SK-N-SH (cell line): Measurements from ENCODE around the gene POTEJ.
"Not testable (repeated sequence)": the region's sequence is repeated elsewhere in the genome, so short reads cannot be mapped to it uniquely, and the experiment has no call there.

ENCODE experiments used
- CHD2 ChIP-seq: fragments of 150-350 bp; IDR thresholded peaks from 2 replicates; pipeline ENCODE4 v1.6.1; 2018; ENCODE audit warnings: low read length; ENCODE audit not compliant: partially characterized antibody
- EP300 ChIP-seq, 2 experiments: IDR thresholded peaks; 2 replicates each; pipeline versions ENCODE4 v1.4.0 to v1.6.1; 2012; ENCODE audit warnings: borderline replicate concordance in 1 of 2, low read depth in 1 of 2, low read length in 1 of 2
- GABPA ChIP-seq: IDR thresholded peaks from 2 replicates; pipeline ENCODE4 v1.4.0; 2012; ENCODE audit warnings: low read depth, mild to moderate bottlenecking
- MXI1 ChIP-seq: IDR thresholded peaks from 2 replicates; pipeline ENCODE4 v1.6.1; 2012; ENCODE audit warnings: mild to moderate bottlenecking, low read depth, low read length, improper control_type of control experiment
- POLR2AphosphoS5 ChIP-seq: IDR thresholded peaks from 2 replicates; pipeline ENCODE4 v1.6.1; 2012; ENCODE audit warnings: low read depth, low read length
- SMC3 ChIP-seq: IDR thresholded peaks from 2 replicates; pipeline ENCODE4 v1.6.1; 2012; ENCODE audit warnings: low read depth, low read length, improper control_type of control experiment
- TAF1 ChIP-seq: IDR thresholded peaks from 2 replicates; pipeline ENCODE4 v1.6.1; 2012; ENCODE audit warnings: low read depth, mild to moderate bottlenecking, low read length, moderate library complexity, borderline replicate concordance
- TF ChIP-seq, protein P1 (sequence below): fragments of 200-600 bp; sonication (generic); IDR thresholded peaks from 2 replicates; pipeline ENCODE4 v1.6.1; 2017; ENCODE audit warnings: antibody characterized with exemption, mild to moderate bottlenecking, moderate library complexity
- TF ChIP-seq, protein P2 (sequence below): IDR thresholded peaks from 2 replicates; pipeline ENCODE4 v1.6.1; 2012; ENCODE audit warnings: mild to moderate bottlenecking, low read depth, low read length, moderate library complexity

DNA sequence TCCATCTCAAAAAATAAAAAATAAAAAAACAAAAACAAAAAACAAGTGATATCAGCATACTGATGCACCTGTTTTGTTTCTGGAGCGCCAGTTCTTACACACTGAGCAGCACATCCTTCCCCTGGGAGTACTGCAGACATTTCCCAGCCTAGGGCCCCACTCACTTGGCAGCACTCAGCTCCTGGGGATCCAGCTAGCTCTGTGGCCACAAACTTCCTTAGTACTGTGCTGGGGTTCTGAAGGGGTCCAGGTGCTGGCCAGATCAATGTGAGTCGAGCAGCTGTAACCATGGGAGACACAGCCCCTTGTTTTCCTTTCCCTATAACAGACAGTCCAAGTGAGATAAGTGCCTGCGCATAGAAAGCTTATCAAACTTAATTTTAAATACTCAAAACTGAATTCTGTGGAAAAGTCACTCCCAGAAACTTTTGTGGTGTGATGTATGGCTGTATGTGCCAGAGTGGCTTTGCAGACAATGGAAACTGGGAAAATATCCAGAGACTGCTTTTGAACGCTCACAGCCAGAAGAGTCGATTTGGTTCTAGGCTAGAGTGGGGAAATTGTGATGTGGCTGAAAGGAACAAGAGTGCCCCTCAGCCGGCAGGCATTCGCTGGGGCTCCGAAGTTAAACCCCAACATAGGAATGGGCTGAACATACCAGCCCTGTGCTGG lies 20.9 kb upstream of the POTEJ start:
- TF ChIP-seq POLR2AphosphoS5; EP300 (IDR thresholded peaks at IDR 0.05; ENCODE audit: borderline replicate concordance in 1 of 2, low read depth in 1 of 2, low read length in 1 of 2); TAF1; CHD2; MXI1; SMC3; GABPA: not testable (repeated sequence)
- TF ChIP-seq, protein P1, sequence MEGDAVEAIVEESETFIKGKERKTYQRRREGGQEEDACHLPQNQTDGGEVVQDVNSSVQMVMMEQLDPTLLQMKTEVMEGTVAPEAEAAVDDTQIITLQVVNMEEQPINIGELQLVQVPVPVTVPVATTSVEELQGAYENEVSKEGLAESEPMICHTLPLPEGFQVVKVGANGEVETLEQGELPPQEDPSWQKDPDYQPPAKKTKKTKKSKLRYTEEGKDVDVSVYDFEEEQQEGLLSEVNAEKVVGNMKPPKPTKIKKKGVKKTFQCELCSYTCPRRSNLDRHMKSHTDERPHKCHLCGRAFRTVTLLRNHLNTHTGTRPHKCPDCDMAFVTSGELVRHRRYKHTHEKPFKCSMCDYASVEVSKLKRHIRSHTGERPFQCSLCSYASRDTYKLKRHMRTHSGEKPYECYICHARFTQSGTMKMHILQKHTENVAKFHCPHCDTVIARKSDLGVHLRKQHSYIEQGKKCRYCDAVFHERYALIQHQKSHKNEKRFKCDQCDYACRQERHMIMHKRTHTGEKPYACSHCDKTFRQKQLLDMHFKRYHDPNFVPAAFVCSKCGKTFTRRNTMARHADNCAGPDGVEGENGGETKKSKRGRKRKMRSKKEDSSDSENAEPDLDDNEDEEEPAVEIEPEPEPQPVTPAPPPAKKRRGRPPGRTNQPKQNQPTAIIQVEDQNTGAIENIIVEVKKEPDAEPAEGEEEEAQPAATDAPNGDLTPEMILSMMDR, result not testable (repeated sequence)
- TF ChIP-seq, protein P2, sequence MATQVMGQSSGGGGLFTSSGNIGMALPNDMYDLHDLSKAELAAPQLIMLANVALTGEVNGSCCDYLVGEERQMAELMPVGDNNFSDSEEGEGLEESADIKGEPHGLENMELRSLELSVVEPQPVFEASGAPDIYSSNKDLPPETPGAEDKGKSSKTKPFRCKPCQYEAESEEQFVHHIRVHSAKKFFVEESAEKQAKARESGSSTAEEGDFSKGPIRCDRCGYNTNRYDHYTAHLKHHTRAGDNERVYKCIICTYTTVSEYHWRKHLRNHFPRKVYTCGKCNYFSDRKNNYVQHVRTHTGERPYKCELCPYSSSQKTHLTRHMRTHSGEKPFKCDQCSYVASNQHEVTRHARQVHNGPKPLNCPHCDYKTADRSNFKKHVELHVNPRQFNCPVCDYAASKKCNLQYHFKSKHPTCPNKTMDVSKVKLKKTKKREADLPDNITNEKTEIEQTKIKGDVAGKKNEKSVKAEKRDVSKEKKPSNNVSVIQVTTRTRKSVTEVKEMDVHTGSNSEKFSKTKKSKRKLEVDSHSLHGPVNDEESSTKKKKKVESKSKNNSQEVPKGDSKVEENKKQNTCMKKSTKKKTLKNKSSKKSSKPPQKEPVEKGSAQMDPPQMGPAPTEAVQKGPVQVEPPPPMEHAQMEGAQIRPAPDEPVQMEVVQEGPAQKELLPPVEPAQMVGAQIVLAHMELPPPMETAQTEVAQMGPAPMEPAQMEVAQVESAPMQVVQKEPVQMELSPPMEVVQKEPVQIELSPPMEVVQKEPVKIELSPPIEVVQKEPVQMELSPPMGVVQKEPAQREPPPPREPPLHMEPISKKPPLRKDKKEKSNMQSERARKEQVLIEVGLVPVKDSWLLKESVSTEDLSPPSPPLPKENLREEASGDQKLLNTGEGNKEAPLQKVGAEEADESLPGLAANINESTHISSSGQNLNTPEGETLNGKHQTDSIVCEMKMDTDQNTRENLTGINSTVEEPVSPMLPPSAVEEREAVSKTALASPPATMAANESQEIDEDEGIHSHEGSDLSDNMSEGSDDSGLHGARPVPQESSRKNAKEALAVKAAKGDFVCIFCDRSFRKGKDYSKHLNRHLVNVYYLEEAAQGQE, result not testable (repeated sequence)
